ENCODE measurements around the gene SCAMP5.

SCAMP5 gene

DNA sequence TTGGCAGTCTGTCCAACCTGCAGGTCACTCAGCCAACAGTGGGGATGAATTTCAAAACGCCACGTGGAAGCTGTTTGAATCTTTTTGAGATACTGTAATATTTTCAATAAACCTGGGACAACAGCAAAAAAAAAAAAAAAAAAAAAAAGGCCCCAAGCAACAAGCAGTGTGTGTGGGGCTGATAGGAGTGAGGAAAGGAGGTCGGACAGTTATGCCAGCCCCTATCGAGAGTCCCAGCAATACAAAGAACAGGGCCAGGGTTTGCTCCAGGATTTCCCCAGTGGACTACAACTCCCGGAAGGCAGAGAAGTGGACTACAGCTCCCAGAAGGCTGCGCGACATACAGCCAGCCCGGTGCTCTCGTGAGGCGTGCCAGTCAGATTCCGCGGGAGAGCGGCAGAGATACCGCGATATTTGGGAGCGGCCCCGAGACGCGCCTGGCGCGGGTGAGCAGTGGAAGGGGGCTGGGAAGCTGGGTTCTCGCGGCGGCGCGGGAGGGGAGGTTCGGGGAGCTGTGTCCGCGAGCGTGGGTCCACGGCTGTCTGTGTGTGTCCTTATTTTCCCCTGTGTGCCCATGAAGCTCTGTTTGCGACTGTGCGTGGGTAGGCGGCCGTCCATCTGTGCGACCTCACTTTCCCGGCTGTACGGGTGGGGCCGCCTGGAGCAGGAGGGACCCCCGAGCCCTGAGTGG lies 28.0 kb downstream of the SCAMP5 start, which contains the start of gene PPCDC:
PPCDC (plus strand) TSS at position 410 of the 691 bp plus-strand sequence. CDS start 4,729 bp downstream, outside the sequence.
- Histone ChIP-seq H4K20me1 (ENCODE audit: insufficient read depth, low read length, poor library complexity, severe bottlenecking) (no peaks in the 10 kb centered on the region), H3K79me2 (ENCODE audit: insufficient read depth, low read length) (peaks cover 19% of the 10 kb centered on the region), H3K4me3 (ENCODE audit: low read length, poor library complexity, severe bottlenecking) (peak within 1 kb of the TSS; percentile 87), H3K9me2 (replicated peaks; ENCODE audit: low read depth, low read length) (no peaks in the 10 kb centered on the region), H3K36me3 (ENCODE audit: insufficient read depth, low read length) (no peaks in the 10 kb centered on the region), H3K4me2 (ENCODE audit: low read depth, low read length, poor library complexity, severe bottlenecking) (peak within 1 kb of the TSS; percentile 87), H3K9ac (ENCODE audit: low read depth, low read length, poor library complexity, severe bottlenecking) (peak within 1 kb of the TSS; percentile 98), H3K9me3 (ENCODE audit: insufficient read depth, low read depth, low read length) (no peaks in the 10 kb centered on the region), H3F3A (ENCODE audit: low read depth) (no peaks in the 10 kb centered on the region), H2AFZ (ENCODE audit: low read length) (peak within 1 kb of the TSS; percentile 89), H3K27me3 (ENCODE audit: insufficient read depth, low read length, poor library complexity, severe bottlenecking) (no peaks in the 10 kb centered on the region), H3K4me1 (ENCODE audit: insufficient read depth, low read length, poor library complexity, severe bottlenecking) (peaks cover 15% of the 10 kb centered on the region)
- TF ChIP-seq EZH2phosphoT487 (IDR thresholded peaks at IDR 0.05; ENCODE audit: borderline replicate concordance) = no peak
- TF ChIP-seq, protein P1, sequence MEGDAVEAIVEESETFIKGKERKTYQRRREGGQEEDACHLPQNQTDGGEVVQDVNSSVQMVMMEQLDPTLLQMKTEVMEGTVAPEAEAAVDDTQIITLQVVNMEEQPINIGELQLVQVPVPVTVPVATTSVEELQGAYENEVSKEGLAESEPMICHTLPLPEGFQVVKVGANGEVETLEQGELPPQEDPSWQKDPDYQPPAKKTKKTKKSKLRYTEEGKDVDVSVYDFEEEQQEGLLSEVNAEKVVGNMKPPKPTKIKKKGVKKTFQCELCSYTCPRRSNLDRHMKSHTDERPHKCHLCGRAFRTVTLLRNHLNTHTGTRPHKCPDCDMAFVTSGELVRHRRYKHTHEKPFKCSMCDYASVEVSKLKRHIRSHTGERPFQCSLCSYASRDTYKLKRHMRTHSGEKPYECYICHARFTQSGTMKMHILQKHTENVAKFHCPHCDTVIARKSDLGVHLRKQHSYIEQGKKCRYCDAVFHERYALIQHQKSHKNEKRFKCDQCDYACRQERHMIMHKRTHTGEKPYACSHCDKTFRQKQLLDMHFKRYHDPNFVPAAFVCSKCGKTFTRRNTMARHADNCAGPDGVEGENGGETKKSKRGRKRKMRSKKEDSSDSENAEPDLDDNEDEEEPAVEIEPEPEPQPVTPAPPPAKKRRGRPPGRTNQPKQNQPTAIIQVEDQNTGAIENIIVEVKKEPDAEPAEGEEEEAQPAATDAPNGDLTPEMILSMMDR (conservative IDR thresholded peaks at IDR 0.05; ENCODE audit: low read length) = no peak

DNA sequence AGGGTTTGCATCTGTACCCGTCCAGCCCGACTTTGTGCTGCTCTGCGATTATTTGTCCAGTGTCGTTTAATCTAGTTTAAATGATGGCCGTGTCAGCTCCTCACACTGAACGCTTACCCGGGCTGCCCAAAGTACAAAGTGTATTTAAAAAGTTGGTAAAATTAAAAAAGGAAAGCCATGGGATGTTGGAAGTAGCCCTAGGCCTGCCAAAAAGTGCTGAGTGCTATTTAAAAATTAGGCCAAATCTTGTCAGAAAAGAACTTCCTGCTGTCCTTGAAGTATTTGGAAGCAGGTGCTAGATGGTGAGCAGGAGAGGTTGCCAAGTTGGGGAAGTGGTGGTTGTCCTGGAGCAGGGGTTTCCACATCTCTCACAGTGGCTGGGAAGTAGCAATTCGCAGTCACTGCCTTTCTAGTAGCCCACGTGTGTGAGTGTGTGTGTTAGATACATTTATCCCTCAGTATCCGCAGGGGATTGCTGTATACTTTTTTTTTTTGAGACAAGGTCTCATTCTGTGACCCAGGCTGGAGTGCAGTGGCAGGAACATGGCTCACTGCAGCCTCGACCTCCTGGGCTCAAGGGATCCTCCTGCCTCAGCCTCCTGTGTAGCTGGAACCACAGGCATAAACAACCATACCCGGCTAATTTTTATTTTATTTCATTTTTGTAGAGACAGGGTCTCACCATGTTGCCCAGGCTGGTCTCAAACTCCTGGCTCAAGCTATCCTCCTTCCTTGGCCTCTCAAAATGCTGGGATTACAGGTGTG lies 28.7 kb downstream of the SCAMP5 start:
- Histone ChIP-seq H3K9me3 (ENCODE audit: insufficient read depth, low read depth, low read length) (no peaks in the 10 kb centered on the region), H3K79me2 (ENCODE audit: insufficient read depth, low read length) (peaks cover 19% of the 10 kb centered on the region), H3F3A (ENCODE audit: low read depth) (no peaks in the 10 kb centered on the region), H3K4me3 (ENCODE audit: low read length, poor library complexity, severe bottlenecking) (peak overlapping the region; percentile 87), H3K4me1 (ENCODE audit: insufficient read depth, low read length, poor library complexity, severe bottlenecking) (peaks cover 15% of the 10 kb centered on the region), H3K4me2 (ENCODE audit: low read depth, low read length, poor library complexity, severe bottlenecking) (peak overlapping the region; percentile 87), H3K9me2 (replicated peaks; ENCODE audit: low read depth, low read length) (no peaks in the 10 kb centered on the region), H3K27me3 (ENCODE audit: insufficient read depth, low read length, poor library complexity, severe bottlenecking) (no peaks in the 10 kb centered on the region), H2AFZ (ENCODE audit: low read length) (peak overlapping the region; percentile 89), H3K36me3 (ENCODE audit: insufficient read depth, low read length) (no peaks in the 10 kb centered on the region), H3K9ac (ENCODE audit: low read depth, low read length, poor library complexity, severe bottlenecking) (peak overlapping the region; percentile 98), H4K20me1 (ENCODE audit: insufficient read depth, low read length, poor library complexity, severe bottlenecking) (no peaks in the 10 kb centered on the region)
- TF ChIP-seq EZH2phosphoT487 (IDR thresholded peaks at IDR 0.05; ENCODE audit: borderline replicate concordance) = no peak
- TF ChIP-seq, protein P1 (conservative IDR thresholded peaks at IDR 0.05; ENCODE audit: low read length) = no peak

DNA sequence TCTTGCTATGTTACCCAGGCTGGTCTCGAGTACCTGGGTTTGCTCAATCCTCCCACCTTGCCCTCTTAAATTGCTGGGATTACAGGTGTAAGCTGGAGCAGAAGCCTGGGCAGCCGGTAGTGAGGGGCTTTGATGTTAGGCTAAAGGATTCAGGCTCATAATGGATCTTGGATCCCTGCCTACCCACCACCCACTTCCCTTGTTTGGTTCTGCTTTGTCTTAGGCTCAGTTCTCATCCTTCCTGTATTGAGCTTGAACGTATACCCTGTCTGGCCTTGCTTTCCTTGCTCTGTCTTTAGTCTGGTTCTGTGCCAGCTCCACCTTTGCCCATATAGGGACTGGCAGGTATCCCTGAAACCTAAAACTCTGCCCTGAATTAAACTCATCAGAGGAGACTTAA lies 29.7 kb downstream of the SCAMP5 start:
- Histone ChIP-seq H3K4me2 (ENCODE audit: low read depth, low read length, poor library complexity, severe bottlenecking) (peak overlapping the region; percentile 87), H3K36me3 (ENCODE audit: insufficient read depth, low read length) (no peaks in the 10 kb centered on the region), H3K9ac (ENCODE audit: low read depth, low read length, poor library complexity, severe bottlenecking) (peak overlapping the region; percentile 98), H3K9me2 (replicated peaks; ENCODE audit: low read depth, low read length) (no peaks in the 10 kb centered on the region), H3K9me3 (ENCODE audit: insufficient read depth, low read depth, low read length) (no peaks in the 10 kb centered on the region), H3F3A (ENCODE audit: low read depth) (no peaks in the 10 kb centered on the region), H3K79me2 (ENCODE audit: insufficient read depth, low read length) (peaks cover 19% of the 10 kb centered on the region), H3K27me3 (ENCODE audit: insufficient read depth, low read length, poor library complexity, severe bottlenecking) (no peaks in the 10 kb centered on the region), H2AFZ (ENCODE audit: low read length) (no peak overlapping the region), H3K4me3 (ENCODE audit: low read length, poor library complexity, severe bottlenecking) (peak overlapping the region; percentile 87), H3K4me1 (ENCODE audit: insufficient read depth, low read length, poor library complexity, severe bottlenecking) (peaks cover 23% of the 10 kb centered on the region), H4K20me1 (ENCODE audit: insufficient read depth, low read length, poor library complexity, severe bottlenecking) (peaks cover 3% of the 10 kb centered on the region)
- TF ChIP-seq EZH2phosphoT487 (IDR thresholded peaks at IDR 0.05; ENCODE audit: borderline replicate concordance) = no peak
- TF ChIP-seq, protein P1 (conservative IDR thresholded peaks at IDR 0.05; ENCODE audit: low read length) = no peak
